HG03354 (cell line): ENCODE data around the gene PNCK.
"Not testable (repeated sequence)": the region's sequence is repeated elsewhere in the genome, so short reads cannot be mapped to it uniquely, and the experiment has no call there.

Experiments
- ATAC-seq: cut with Tn5 transposase; IDR thresholded peaks from one replicate; pipeline ENCODE4 v1.9.1; 2021; ENCODE audit warnings: mild to moderate bottlenecking; ENCODE audit not compliant: unreplicated experiment, poor library complexity, severe bottlenecking

Gene PNCK

GRCh38 chrX:153699784-153700371 is 26.3 kb upstream of the PNCK start:
- not testable (repeated sequence) for ATAC-seq

- ATAC-seq: not testable (repeated sequence)
These were observed 25.7 kb upstream of the PNCK start for GRCh38 chrX:153699210-153699783.

GRCh38 chrX:153697924-153698865 is 24.6 kb upstream of the PNCK start:
- no peak for ATAC-seq

- ATAC-seq: not testable (repeated sequence)
These were observed 23.5 kb upstream of the PNCK start for GRCh38 chrX:153696986-153697722.

- ATAC-seq: not testable (repeated sequence)
These were observed 22.9 kb upstream of the PNCK start for GRCh38 chrX:153696538-153696937.

- no peak for ATAC-seq
These were observed 22.5 kb upstream of the PNCK start for GRCh38 chrX:153696100-153696499.

- ATAC-seq: no peak
These were observed 21.2 kb upstream of the PNCK start for GRCh38 chrX:153694687-153695270.

GRCh38 chrX:153694256-153694655 is 20.6 kb upstream of the PNCK start:
- ATAC-seq: not testable (repeated sequence)

GRCh38 chrX:153693216-153694086 is 19.8 kb upstream of the PNCK start:
- no peak for ATAC-seq

GRCh38 chrX:153692611-153693156 is 19.1 kb upstream of the PNCK start:
- ATAC-seq: no peak

- ATAC-seq: no peak
These were observed 18.4 kb upstream of the PNCK start for GRCh38 chrX:153692003-153692402.

GRCh38 chrX:153691032-153691827 is 17.6 kb upstream of the PNCK start:
- ATAC-seq: not testable (repeated sequence)

- no peak for ATAC-seq
These were observed 16.9 kb upstream of the PNCK start for GRCh38 chrX:153690466-153690865.

GRCh38 chrX:153689654-153690465 is 16.2 kb upstream of the PNCK start:
- no peak for ATAC-seq

GRCh38 chrX:153688911-153689590 is 15.4 kb upstream of the PNCK start:
- ATAC-seq: no peak

GRCh38 chrX:153688506-153688905 is 14.9 kb upstream of the PNCK start:
- no peak for ATAC-seq
